ENCODE measurements around the gene HSF4. TPM values are rescaled to one million over a fixed set of nuclear protein-coding genes. Genes with fewer than 3 reads are reported as not detected.

HSF4 gene
- total RNA-seq, 4 donors from 2014 or later, result 29.5 to 136 (median 76.6) TPM

GRCh38 chr16:67188798-67189197 lies 24.3 kb downstream of the HSF4 start:
- Histone ChIP-seq H3K9me3 (no peaks in the 10 kb centered on the region), H3K4me3 (no peak overlapping the region), H3K4me1 (peaks cover 21 to 37% (median 33%) of the 10 kb centered on the region in 4 donors), H3K27me3 (no peaks in the 10 kb centered on the region), H3K27ac (no peak overlapping the region), H3K36me3 (no peaks in the 10 kb centered on the region)
- intact Hi-C loops (cut with DNase I; ENCODE audit: low total_unique reads), result no loop called here
- DNase-seq, result no peak
- WGBS, 2 donors (ENCODE audit: low coverage in 1 of 2), result 91% methylated on average over 15 of the region's 15 CpGs; no CpG with 5 or more reads in 1 of the 2 donors
- in situ Hi-C loops (cut with MboI; ENCODE audit: low pct_ligation_motif_present in 1 of 4, low pct_unique_long_range_greater_than_20kb in 1 of 4, low sequenced_read_pairs in 3 of 4), result no loop called here
- no peak for TF ChIP-seq POLR2A (IDR thresholded peaks at IDR 0.05)
- no peak for TF ChIP-seq EP300 (IDR thresholded peaks at IDR 0.05; ENCODE audit: low read depth)
- no peak for TF ChIP-seq CTCF (IDR thresholded peaks at IDR 0.05)
- no peak for TF ChIP-seq POLR2AphosphoS5 (IDR thresholded peaks at IDR 0.05)

DNA sequence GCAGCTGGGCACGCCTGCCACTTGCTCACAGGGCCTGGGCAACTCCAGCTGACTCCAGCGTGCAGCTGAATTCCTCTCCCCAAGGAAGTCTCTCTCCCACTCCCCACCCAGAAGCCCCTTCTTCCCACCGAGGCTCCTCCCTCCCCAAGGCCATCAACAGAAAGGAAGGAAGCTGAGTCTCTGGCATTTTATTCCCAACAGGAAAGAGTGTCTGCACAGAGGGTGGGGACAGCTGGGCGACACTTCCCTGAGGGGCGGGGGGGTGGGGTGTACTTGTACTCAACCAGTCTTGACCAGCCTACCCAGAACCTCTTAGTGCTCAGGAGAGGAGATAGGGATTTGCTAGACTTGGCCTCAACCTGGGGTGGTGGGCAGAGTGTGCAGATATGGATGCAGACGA lies 25.5 kb downstream of the HSF4 start, which contains the start of gene EXOC3L1:
EXOC3L1 (minus strand) TSS at position 96 of the 400 bp plus-strand sequence. CDS start 460 bp downstream, outside the sequence.
- Histone ChIP-seq H3K4me1 (peaks cover 14 to 33% (median 26%) of the 10 kb centered on the region in 4 donors), H3K27ac (no peak within 1 kb of the TSS), H3K9me3 (no peaks in the 10 kb centered on the region), H3K4me3 (no peak within 1 kb of the TSS), H3K27me3 (no peaks in the 10 kb centered on the region), H3K36me3 (peaks cover 0 to 5% (median 2%) of the 10 kb centered on the region in 4 donors)
- in situ Hi-C loops (cut with MboI; ENCODE audit: low pct_ligation_motif_present in 1 of 4, low pct_unique_long_range_greater_than_20kb in 1 of 4, low sequenced_read_pairs in 3 of 4) (no loop called here), intact Hi-C loops (cut with DNase I; ENCODE audit: low total_unique reads) (no loop called here)
- WGBS, 2 donors (ENCODE audit: low coverage in 1 of 2), result 54% methylated on average over 6 of the region's 6 CpGs; no CpG with 5 or more reads in 1 of the 2 donors
- DNase-seq, result no peak
- TF ChIP-seq CTCF (IDR thresholded peaks at IDR 0.05) (no peak), EP300 (IDR thresholded peaks at IDR 0.05; ENCODE audit: low read depth) (no peak), POLR2A (IDR thresholded peaks at IDR 0.05) (no peak), POLR2AphosphoS5 (IDR thresholded peaks at IDR 0.05) (no peak)

- no peak for DNase-seq
- in situ Hi-C loops (cut with MboI; ENCODE audit: low pct_ligation_motif_present in 1 of 4, low pct_unique_long_range_greater_than_20kb in 1 of 4, low sequenced_read_pairs in 3 of 4), result no loop called here
- Histone ChIP-seq H3K27ac (no peak overlapping the region), H3K4me1 (peaks cover 11 to 26% (median 20%) of the 10 kb centered on the region in 4 donors), H3K27me3 (no peaks in the 10 kb centered on the region), H3K36me3 (peaks cover 0 to 11% (median 5%) of the 10 kb centered on the region in 4 donors), H3K4me3 (no peak overlapping the region), H3K9me3 (no peaks in the 10 kb centered on the region)
- WGBS, 2 donors (ENCODE audit: low coverage in 1 of 2), result 73 to 81% methylated on average over 3 to 13 of the region's 13 CpGs
- TF ChIP-seq EP300 (IDR thresholded peaks at IDR 0.05; ENCODE audit: low read depth), result no peak
- no peak for TF ChIP-seq POLR2AphosphoS5 (IDR thresholded peaks at IDR 0.05)
- no peak for TF ChIP-seq POLR2A (IDR thresholded peaks at IDR 0.05)
- no peak for TF ChIP-seq CTCF (IDR thresholded peaks at IDR 0.05)
- intact Hi-C loops (cut with DNase I; ENCODE audit: low total_unique reads), result no loop called here
Observed at GRCh38 chr16:67190448-67191399, 26.2 kb downstream of the HSF4 start.

- Histone ChIP-seq H3K27ac (peak overlapping the region in 3 of 4 donors; percentile 78 to 92 (median 88)), H3K4me3 (peak overlapping the region in 3 of 4 donors; percentile 79 to 97 (median 88)), H3K27me3 (no peaks in the 10 kb centered on the region), H3K4me1 (peaks cover 11 to 25% (median 19%) of the 10 kb centered on the region in 4 donors), H3K36me3 (peaks cover 0 to 19% (median 9%) of the 10 kb centered on the region in 4 donors), H3K9me3 (no peaks in the 10 kb centered on the region)
- no peak for TF ChIP-seq POLR2A (IDR thresholded peaks at IDR 0.05)
- no peak for TF ChIP-seq CTCF (IDR thresholded peaks at IDR 0.05)
- no peak for TF ChIP-seq EP300 (IDR thresholded peaks at IDR 0.05; ENCODE audit: low read depth)
- no peak for TF ChIP-seq POLR2AphosphoS5 (IDR thresholded peaks at IDR 0.05)
- 24 to 46% methylated on average over 4 to 9 of the region's 9 CpGs for WGBS, 2 donors (ENCODE audit: low coverage in 1 of 2)
- intact Hi-C loops (cut with DNase I; ENCODE audit: low total_unique reads) (no loop called here), in situ Hi-C loops (cut with MboI; ENCODE audit: low pct_ligation_motif_present in 1 of 4, low pct_unique_long_range_greater_than_20kb in 1 of 4, low sequenced_read_pairs in 3 of 4) (no loop called here)
- no peak for DNase-seq
Observed at GRCh38 chr16:67191411-67191994, 27.0 kb downstream of the HSF4 start.

All from transverse colon (tissue), 4 donors.